H9 (cell line): Measurements from ENCODE around the gene ARHGEF12. TPM values are rescaled to one million over a fixed set of nuclear protein-coding genes. Genes with fewer than 3 reads are reported as not detected.

Experiments
- DNase-seq: peaks from one replicate; pipeline ENCODE4 v3.0.0-alpha.2; 2017
- H2AFZ ChIP-seq: one replicate; pipeline ENCODE4 v1.6.1; 2013; ENCODE audit warnings: mild to moderate bottlenecking, low read length, control low read depth, moderate library complexity
- H2AK5ac ChIP-seq: 2 replicates; pipeline ENCODE4 v1.6.1; 2013; ENCODE audit warnings: low read length, control low read depth, mixed read lengths; ENCODE audit not compliant: insufficient read length
- H2BK120ac ChIP-seq: one replicate; pipeline ENCODE4 v1.6.1; 2013; ENCODE audit warnings: low read depth, mild to moderate bottlenecking, low read length, control low read depth, inconsistent platforms; ENCODE audit not compliant: poor library complexity, severe bottlenecking
- H2BK12ac ChIP-seq: 2 replicates; pipeline ENCODE4 v1.6.1; 2013; ENCODE audit warnings: low read length, control low read depth, mixed read lengths, low read depth; ENCODE audit not compliant: insufficient read length
- H2BK15ac ChIP-seq: 2 replicates; pipeline ENCODE4 v1.6.1; 2013; ENCODE audit warnings: low read depth, low read length, control low read depth
- H2BK20ac ChIP-seq: one replicate; pipeline ENCODE4 v1.6.1; 2013; ENCODE audit warnings: low read depth, mild to moderate bottlenecking, low read length, control low read depth, inconsistent platforms; ENCODE audit not compliant: poor library complexity, severe bottlenecking
- H2BK5ac ChIP-seq: 2 replicates; pipeline ENCODE4 v1.6.1; 2013; ENCODE audit warnings: low read length, control low read depth, mixed read lengths; ENCODE audit not compliant: insufficient read length
- H3K14ac ChIP-seq: 2 replicates; pipeline ENCODE4 v1.6.1; 2013; ENCODE audit warnings: low read length, control low read depth; ENCODE audit not compliant: insufficient read depth
- H3K18ac ChIP-seq: 2 replicates; pipeline ENCODE4 v1.6.1; 2013; ENCODE audit warnings: low read depth, mild to moderate bottlenecking, mixed read lengths, low read length, control low read depth; ENCODE audit not compliant: insufficient read length
- H3K23ac ChIP-seq: 2 replicates; pipeline ENCODE4 v1.6.1; 2013; ENCODE audit warnings: low read length, control low read depth, mixed read lengths, low read depth; ENCODE audit not compliant: insufficient read length
- H3K23me2 ChIP-seq: 2 replicates; pipeline ENCODE4 v1.6.1; 2013; ENCODE audit warnings: low read depth, mild to moderate bottlenecking, mixed read lengths, low read length, control low read depth; ENCODE audit not compliant: insufficient read length, poor library complexity, severe bottlenecking
- H3K27ac ChIP-seq: 2 replicates; pipeline ENCODE4 v1.5.1; 2013; ENCODE audit warnings: low read length, control low read depth, mixed read lengths, low read depth; ENCODE audit not compliant: insufficient read length
- H3K27me3 ChIP-seq: 2 replicates; pipeline ENCODE4 v1.6.1; 2013; ENCODE audit warnings: low read length, control low read depth, inconsistent platforms; ENCODE audit not compliant: insufficient read depth
- H3K4ac ChIP-seq: 2 replicates; pipeline ENCODE4 v1.6.1; 2013; ENCODE audit warnings: low read depth, mild to moderate bottlenecking, control low read depth, inconsistent platforms, low read length, moderate library complexity
- H3K4me1 ChIP-seq: 2 replicates; pipeline ENCODE4 v1.6.1; 2013; ENCODE audit warnings: low read length, control low read depth, inconsistent platforms; ENCODE audit not compliant: insufficient read depth
- H3K4me2 ChIP-seq: 2 replicates; pipeline ENCODE4 v1.6.1; 2013; ENCODE audit warnings: low read length, control low read depth, mixed read lengths; ENCODE audit not compliant: insufficient read length, insufficient read depth
- H3K56ac ChIP-seq: 2 replicates; pipeline ENCODE4 v1.6.1; 2013; ENCODE audit warnings: low read depth, mild to moderate bottlenecking, mixed read lengths, low read length, control low read depth; ENCODE audit not compliant: insufficient read length
- H3K79me1 ChIP-seq: 2 replicates; pipeline ENCODE4 v1.6.1; 2013; ENCODE audit warnings: low read depth, mild to moderate bottlenecking, moderate library complexity, low read length, control low read depth, inconsistent platforms; ENCODE audit not compliant: insufficient read depth, poor library complexity, severe bottlenecking
- H3K79me2 ChIP-seq: 2 replicates; pipeline ENCODE4 v1.6.1; 2013; ENCODE audit warnings: low read length, control low read depth, inconsistent platforms; ENCODE audit not compliant: insufficient read depth
- H3K9ac ChIP-seq: 2 replicates; pipeline ENCODE4 v1.6.1; 2013; ENCODE audit warnings: low read length, control low read depth, mixed read lengths; ENCODE audit not compliant: insufficient read length; ENCODE audit errors: extremely low read depth
- H3K9me3 ChIP-seq: one replicate; pipeline ENCODE4 v1.6.1; 2013; ENCODE audit warnings: low read depth, low read length, inconsistent platforms; ENCODE audit not compliant: control insufficient read depth
- H3T11ph ChIP-seq: one replicate; pipeline ENCODE4 v1.6.1; 2013; ENCODE audit warnings: mild to moderate bottlenecking, low read length, control low read depth, inconsistent platforms
- H4K20me1 ChIP-seq: one replicate; pipeline ENCODE4 v1.6.1; 2013; ENCODE audit not compliant: control insufficient read depth, insufficient read length, insufficient read depth
- H4K5ac ChIP-seq: 2 replicates; pipeline ENCODE4 v1.6.1; 2013; ENCODE audit warnings: low read depth, mild to moderate bottlenecking, mixed read lengths, low read length, control low read depth; ENCODE audit not compliant: insufficient read length
- H4K8ac ChIP-seq: replicated peaks from 2 replicates; pipeline ENCODE4 v1.6.1; 2013; ENCODE audit warnings: low read length, control low read depth, mixed read lengths, low read depth; ENCODE audit not compliant: insufficient read length
- H4K91ac ChIP-seq: 2 replicates; pipeline ENCODE4 v1.6.1; 2013; ENCODE audit warnings: low read depth, mild to moderate bottlenecking, moderate library complexity, mixed read lengths, low read length, control low read depth; ENCODE audit not compliant: insufficient read length
- H3K27ac Mint-ChIP-seq, 3 experiments: 2 replicates in 2 of 3; 3 replicates in 1 of 3; pipeline ENCODE4 v1.8.0; 2020 to 2021; ENCODE audit warnings: mixed read lengths in 3 of 3, mild to moderate bottlenecking in 1 of 3, moderate library complexity in 1 of 3
- H3K27me3 Mint-ChIP-seq: 2 replicates; pipeline ENCODE4 v1.8.0; 2021; ENCODE audit warnings: low read depth, mild to moderate bottlenecking, moderate library complexity, mixed read lengths
- H3K36me3 Mint-ChIP-seq, 3 experiments: 2 replicates in 2 of 3; 3 replicates in 1 of 3; pipeline ENCODE4 v1.8.0; 2020 to 2021; ENCODE audit warnings: low read depth in 3 of 3, mixed read lengths in 3 of 3; ENCODE audit not compliant: insufficient read depth in 1 of 3
- H3K4me1 Mint-ChIP-seq, 2 experiments: 2 replicates each; pipeline ENCODE4 v1.8.0; 2020; ENCODE audit warnings: mixed read lengths in 2 of 2
- H3K4me3 Mint-ChIP-seq, 2 experiments: 2 replicates in 1 of 2; 3 replicates in 1 of 2; pipeline ENCODE4 v1.8.0; 2020 to 2021; ENCODE audit warnings: mild to moderate bottlenecking in 2 of 2, mixed read lengths in 2 of 2, moderate library complexity in 1 of 2
- H3K9me3 Mint-ChIP-seq, 2 experiments: 2 replicates in 1 of 2; 3 replicates in 1 of 2; pipeline ENCODE4 v1.8.0; 2020; ENCODE audit warnings: mild to moderate bottlenecking in 2 of 2, mixed read lengths in 2 of 2, moderate library complexity in 1 of 2
- CTCF ChIP-seq: fragments of 200-600 bp; sonication (generic); conservative IDR thresholded peaks from 3 replicates; pipeline ENCODE4 v1.8.0; 2021; ENCODE audit warnings: antibody characterized with exemption, mild to moderate bottlenecking
- WGBS: extraction: QIAGEN DNeasy Blood & Tissue Kit; methylation state at CpG from one replicate; pipeline ENCODE4 v1.1.7; 2013; ENCODE audit warnings: missing lambda C conversion rate, low lambda C conversion rate, mixed read lengths; ENCODE audit not compliant: insufficient read length; ENCODE audit errors: extremely low coverage; 5-methylcytosine and 5-hydroxymethylcytosine counted together
- total RNA-seq: library from RNA; stranded (reverse); gene quantifications from 2 replicates; pipeline ENCODE4 v1.2.1, GENCODE V29; 2021

The ARHGEF12 gene
- total RNA-seq, 1 experiment from 2014 or later = 27.0 TPM

- Histone ChIP-seq H3K79me2 (no peaks in the 10 kb centered on the region), H4K91ac (no peak overlapping the region), H4K20me1 (no peaks in the 10 kb centered on the region), H3K27me3 (no peaks in the 10 kb centered on the region), H2BK120ac (no peak overlapping the region), H2AK5ac (no peak overlapping the region), H2AFZ (no peak overlapping the region), H3K14ac (no peak overlapping the region), H3K27ac (no peak overlapping the region), H3K23me2 (no peaks in the 10 kb centered on the region), H3K23ac (no peak overlapping the region), H3K4me1 (no peaks in the 10 kb centered on the region), H2BK12ac (no peak overlapping the region), H2BK5ac (no peak overlapping the region), H3K79me1 (no peaks in the 10 kb centered on the region), H3K4me2 (no peak overlapping the region), H4K5ac (no peak overlapping the region), H3K9me3 (no peaks in the 10 kb centered on the region), H2BK20ac (no peak overlapping the region), H3T11ph (no peak overlapping the region), H4K8ac (no peak overlapping the region), H3K9ac (no peak overlapping the region), H3K18ac (no peak overlapping the region), H3K56ac (no peak overlapping the region), H3K4ac (no peak overlapping the region), H2BK15ac (no peak overlapping the region)
- Mint-ChIP-seq H3K4me1 (peaks cover 12 to 20% of the 10 kb centered on the region in 2 experiments), H3K27ac (no peak overlapping the region), H3K36me3 (no peaks in the 10 kb centered on the region), H3K27me3 (peaks cover 43% of the 10 kb centered on the region), H3K4me3 (no peak overlapping the region), H3K9me3 (no peaks in the 10 kb centered on the region; a peak in 1 of 5 replicates)
- WGBS = no CpG with 5 or more reads among the region's 4 CpGs
- no peak for DNase-seq
- TF ChIP-seq CTCF = no peak
These were observed 41.1 kb upstream of the ARHGEF12 start for GRCh38 chr11:120295099-120295498.
